NOMO-1 (cell line): ENCODE results near the gene MND1.
"Not testable (repeated sequence)": the region's sequence is repeated elsewhere in the genome, so short reads cannot be mapped to it uniquely, and the experiment has no call there.

Experiments used
- DNase-seq, 2 experiments: peaks; one replicate each; lab custom pipeline; 2025; ENCODE audit not compliant: unreplicated experiment in 2 of 2; lab: John Stamatoyannopoulos, UW

MND1 gene

DNA sequence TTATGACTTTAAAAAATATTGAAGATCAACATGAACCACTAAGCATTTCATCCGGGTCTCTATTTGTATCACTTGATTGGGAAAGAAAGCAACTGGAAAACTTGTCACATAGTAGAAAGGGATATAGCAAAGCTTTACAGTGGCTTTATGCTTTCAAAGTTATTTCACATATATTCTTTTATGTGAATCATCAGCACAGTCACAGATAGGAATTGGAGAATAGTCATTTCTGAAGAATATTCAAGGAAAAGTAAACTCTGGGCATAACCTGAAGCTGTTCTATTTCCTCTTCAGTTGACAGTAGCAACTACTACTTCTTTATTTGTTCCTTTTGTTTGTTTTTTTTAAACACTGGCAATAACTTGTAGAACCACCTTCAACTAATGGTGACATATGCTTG is 50.5 kb downstream of the MND1 start:
- no peak for DNase-seq

DNA sequence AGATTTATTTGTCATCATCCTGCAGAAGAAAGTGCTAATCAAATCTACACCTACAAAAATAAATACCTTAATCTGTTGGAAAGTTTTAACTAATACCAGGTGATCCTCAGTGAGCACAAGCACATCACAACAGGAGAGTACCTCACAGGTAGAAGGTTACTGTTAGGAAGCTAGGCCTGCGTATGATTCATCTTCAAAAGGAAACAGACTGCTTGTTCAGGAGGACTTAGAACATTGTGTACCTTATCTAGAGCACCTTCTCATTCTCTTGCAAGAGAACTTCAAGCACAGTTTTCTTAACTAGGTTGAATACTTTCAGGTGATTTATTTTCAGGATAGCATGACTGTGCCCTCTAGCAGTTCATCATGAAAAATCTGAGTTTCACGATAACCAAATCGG is 54.2 kb downstream of the MND1 start:
- DNase-seq: no peak

DNA sequence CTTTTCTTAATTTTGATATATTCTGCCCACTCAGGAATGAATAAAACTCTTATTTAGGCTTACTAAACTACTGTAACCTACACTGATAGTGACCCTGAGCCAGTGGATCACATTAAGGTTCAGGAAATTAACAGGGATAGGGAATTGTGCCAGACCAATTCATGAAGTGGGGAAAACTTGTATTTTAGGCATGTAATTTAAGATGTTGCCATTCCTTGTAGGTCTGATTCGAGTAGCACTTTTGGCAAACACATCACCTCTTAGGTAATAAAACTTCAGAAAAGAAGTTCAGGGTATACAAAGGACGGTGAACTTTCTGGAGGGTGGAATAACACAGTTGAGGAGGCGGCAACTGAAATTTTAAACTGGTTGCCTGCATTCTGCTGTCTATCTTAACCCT is 54.9 kb downstream of the MND1 start:
- no peak for DNase-seq

DNA sequence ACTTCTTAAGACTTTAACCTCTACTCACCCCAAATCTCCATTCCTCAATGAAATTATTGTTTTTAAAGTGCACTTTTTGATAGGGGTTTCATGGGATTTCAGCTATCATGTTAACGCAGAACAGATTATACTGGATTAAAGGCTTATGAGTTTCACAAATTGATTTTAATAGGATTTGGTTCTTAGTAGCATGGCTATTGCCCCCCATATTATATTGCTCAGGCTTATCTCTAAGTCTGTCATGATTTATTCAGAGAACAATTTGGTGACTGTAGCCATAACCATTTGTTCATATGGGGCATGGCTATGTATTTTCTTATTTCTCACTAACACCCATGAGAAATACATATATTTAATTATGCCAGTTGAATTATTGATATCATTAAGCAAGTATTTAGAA is 57.0 kb downstream of the MND1 start:
- DNase-seq: no peak

GRCh38 chr4:153402366-153402765 is 57.9 kb downstream of the MND1 start:
- DNase-seq: no peak

DNA sequence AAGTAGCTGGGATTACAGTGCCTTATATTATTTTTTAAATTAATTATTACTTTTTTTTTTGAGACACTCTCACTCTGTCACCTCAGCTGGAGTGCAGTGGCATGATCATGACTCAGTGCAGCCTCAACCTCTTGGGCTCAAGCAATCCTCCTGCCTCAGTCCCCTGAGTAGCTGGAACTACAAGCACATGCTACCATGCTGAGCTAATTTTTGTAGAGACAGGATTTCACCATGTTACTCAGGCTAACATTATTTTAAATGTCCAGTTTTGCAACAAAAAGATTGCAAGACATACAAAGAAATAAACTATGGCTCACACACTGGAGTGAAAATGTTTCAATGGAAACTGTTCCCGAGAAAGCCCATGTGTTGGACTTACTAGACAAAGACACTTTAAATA is 59.2 kb downstream of the MND1 start:
- DNase-seq: no peak

- no peak for DNase-seq
These were observed 63.4 kb downstream of the MND1 start for GRCh38 chr4:153407906-153408305.

DNA sequence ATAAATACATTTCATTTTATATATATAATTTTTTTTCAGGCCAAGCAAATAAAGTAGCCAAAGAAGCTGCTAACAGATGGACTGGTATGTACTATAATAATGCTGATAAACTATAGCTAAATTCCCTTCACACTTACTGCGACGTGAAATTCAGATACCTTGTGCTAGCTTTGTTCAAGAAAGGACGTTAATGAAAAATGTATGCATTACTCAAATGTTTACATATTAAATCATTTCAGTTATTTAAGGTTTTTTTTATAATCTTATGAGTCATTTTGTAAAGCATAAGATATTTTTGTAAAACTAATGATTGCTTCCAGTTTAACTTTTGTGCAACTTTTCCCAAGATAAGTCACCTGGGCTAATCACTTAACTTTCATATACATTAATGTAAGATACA is 64.4 kb downstream of the MND1 start:
- no peak for DNase-seq

GRCh38 chr4:153409412-153409811 is 64.9 kb downstream of the MND1 start:
- DNase-seq: no peak

- DNase-seq: no peak
These were observed 65.5 kb downstream of the MND1 start for GRCh38 chr4:153409924-153410501.

DNA sequence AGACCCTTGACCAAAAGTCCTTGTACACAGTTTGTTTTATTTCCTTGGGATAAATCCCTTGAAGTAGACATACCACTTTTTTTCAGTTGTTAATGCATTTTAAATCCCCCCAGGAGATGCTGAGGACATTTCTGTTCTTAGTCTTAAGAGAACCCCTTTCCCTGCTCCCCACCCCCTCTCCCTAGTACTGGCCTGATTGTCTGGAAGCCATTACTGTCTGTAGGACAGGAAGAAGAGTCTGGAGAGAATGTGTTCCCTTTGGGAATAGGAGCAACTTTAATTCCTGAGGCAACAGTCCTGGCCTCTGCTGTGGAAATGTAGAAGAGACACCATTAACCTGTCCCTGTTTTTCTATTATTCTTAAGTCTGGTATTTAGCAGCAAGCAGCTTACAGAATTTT is 69.4 kb downstream of the MND1 start:
- no peak for DNase-seq

GRCh38 chr4:153416456-153416855 is 72.0 kb downstream of the MND1 start:
- DNase-seq: not testable (repeated sequence)

GRCh38 chr4:153418121-153418520 is 73.6 kb downstream of the MND1 start:
- no peak for DNase-seq

DNA sequence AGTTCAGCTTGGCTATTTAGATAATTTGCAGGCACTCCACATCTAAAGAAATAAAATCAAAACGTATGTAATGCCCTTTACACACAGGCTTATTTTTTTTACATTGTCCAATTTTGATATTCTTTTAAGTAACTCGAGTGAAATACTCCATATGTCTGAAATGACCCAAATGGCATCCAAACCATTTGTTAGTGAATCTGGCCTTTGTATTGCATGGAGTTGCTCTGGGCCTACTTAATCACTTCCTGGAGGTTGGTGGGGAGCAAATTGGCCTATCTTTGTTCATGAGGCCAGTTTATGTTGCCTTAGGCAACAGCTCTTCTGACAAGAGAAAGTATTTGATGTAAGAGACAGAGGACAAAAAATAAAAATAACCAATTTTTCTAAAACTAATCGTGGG is 74.1 kb downstream of the MND1 start:
- no peak for DNase-seq

GRCh38 chr4:153419029-153419428 is 74.5 kb downstream of the MND1 start:
- no peak for DNase-seq

GRCh38 chr4:153419673-153420278 is 75.3 kb downstream of the MND1 start:
- no peak for DNase-seq

DNA sequence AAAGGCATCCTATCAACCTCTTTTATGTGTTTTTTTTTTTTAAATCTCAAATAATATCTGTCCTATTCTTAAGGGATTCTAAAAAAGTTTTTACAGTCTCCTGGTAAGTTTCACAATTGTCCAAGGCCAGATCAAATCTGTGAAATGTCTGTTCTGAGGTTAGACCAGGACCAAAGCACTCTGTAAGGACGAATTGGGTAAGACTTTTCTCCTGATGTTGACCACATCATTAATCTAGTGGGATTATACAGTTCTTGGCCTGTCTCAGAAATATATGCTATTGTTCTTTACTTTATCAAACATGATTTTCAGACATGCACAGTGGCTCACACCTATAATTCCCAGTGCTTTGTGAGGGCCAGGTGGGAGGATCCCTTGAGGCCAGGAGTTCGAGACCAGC is 75.9 kb downstream of the MND1 start:
- DNase-seq: no peak

DNA sequence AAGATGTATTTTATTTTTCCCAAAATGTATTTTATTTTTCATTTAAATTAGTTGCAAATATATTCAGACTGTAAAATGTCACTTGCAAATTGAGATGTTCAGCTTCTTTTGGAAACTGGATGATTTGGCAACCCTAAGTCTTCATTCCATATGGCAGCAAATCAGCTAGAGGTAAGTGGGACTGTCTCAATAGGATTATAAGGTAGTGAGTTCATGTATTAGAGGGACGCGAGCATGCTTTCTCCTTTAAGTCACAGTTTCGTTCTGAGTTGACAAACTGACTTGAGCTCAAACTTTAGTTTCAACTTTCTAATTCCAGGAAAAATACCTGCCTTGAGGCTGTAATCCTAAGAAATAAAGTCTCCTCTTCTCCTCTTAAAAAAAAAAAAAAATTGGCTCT is 77.5 kb downstream of the MND1 start:
- no peak for DNase-seq

DNA sequence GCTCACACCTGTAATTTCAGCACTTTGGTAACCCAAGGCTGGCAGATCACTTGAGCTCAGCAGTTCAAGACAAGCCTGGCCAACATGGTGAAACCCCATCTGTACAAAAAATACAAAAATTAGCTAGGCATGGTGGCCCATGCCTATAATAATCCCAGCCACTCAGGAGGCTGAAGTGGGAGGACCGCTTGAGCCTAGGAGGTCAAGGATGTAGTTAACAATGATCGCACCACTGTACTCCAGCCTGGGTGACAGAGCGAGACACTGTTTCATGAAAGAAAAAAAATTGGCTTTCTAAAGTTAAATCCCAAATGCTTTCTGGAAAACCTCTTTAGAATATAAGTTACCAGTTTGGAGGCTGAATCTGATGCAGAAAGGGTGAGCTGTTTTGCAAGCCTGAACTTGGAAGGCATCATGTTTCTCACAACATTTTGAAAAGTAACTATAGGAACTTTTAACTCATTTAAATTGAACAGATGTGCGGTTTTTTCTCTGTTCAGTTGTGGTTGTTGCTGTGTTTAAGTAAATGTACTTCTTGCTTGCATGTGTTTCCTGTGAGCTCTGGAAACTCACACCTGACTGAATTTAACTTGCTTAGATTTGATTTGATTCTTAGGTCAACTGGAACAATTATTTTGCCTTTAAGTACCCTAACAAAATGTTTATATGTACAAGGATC is 81.9 kb downstream of the MND1 start:
- DNase-seq: no peak

DNA sequence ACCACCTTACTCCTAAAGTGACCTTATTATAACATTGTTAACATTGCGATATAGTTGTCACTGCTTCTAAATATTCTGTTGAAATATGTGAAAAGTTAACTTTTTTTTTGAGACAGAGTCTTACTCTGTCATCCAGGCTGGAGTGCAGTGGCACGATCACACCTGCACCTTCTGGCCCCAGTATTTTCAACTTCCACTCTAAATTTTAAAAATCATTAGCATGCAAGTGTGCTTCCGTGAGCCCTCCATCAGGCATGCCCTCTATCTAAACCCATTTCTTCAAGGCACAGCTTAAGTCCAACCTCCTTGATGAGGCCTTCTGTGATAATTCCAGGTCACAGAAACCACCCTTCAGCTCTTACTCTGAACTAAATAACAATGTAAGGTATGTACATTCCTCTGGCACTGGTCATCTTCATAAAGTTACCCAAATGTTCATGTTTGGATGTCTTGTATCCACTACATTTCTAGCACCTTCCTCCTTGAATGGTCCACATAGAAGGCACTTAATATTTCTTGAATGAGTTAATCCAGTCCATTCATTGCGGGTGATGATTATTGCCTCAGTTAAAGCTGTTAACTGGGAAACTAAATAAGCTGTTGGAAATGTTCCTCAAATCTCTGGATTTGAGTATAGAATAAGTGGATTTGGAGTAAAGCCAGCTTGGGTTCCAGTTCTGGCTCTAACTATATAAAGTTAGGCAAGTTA is 83.0 kb downstream of the MND1 start:
- DNase-seq: no peak

- no peak for DNase-seq
These were observed 84.5 kb downstream of the MND1 start for GRCh38 chr4:153428941-153429475.
